CD4-positive, alpha-beta T cell treated with Interleukin-21 for 1 hour (primary cell): Measurements from ENCODE around the gene PARP12.

ENCODE experiments used
- DNase-seq: peaks from one replicate; pipeline ENCODE4 v3.0.0-alpha.2; 2020

PARP12 gene

DNA sequence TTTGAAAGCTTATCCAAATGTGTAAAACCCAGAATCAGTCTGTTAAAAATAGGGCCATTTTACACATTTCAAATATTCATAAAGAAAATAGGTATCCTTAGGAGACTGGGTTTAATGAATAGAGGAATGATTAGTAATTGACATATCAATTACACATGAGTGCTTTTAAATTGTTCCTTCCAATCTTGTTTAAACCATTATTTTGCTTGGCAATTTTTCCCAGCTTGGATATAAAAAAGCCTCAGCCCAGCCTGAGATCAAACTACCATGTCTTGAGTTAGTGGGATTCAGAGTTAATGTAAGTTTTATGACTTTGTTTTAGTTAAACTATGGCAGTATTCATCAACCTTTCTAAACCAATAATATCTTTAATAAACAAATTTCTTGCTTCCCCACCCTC, 28.3 kb downstream of the PARP12 start:
- DNase-seq = no peak

DNA sequence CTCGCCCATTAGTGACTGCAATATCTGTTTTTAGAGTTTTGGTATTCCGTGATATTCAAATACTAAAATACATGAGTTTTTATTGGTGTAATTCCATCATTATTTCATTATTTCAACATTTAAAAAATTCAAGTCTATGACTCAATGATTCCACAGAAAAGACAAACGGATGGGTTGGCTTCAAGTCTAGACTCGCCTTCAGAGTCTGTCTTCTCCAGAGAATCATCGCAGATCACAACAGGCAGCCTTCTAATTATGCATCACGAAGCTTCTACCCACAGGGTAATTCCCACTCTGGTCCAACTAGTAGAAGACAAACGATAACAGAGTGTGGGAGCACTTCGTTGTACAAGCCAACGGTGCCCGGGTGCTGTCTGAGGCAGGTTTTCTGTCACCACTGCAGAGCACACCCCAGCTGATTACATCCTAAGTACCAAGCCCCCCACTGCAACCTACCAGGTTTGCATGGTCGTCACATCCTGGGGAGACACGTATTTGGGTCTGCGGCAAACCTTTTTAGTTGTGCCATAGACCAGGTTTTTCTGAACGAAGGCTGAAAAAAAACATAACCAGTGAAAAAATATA, 28.9 kb downstream of the PARP12 start:
- no peak for DNase-seq

GRCh38 chr7:140033036-140033435, 29.7 kb downstream of the PARP12 start:
- no peak for DNase-seq

- DNase-seq = no peak
Observed at GRCh38 chr7:140031364-140031763, 31.4 kb downstream of the PARP12 start.

DNA sequence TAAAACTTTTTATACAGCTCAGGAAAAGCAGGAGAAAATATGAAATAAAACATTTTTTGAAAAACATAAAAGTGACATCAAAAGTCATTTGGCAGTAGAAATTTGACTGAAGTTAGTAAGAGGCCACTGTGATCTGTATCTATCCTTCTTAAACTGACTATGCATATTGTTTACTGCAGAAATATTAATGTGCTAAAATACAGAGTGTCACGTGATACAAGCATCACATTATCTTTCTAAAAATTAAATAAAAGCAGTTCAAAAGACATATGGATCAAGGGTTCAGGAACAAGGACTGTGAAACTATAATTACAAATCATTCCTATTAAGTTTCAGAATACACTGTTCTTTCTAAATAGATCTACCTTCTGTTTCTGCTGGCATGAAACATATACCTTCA, 33.7 kb downstream of the PARP12 start:
- no peak for DNase-seq

DNA sequence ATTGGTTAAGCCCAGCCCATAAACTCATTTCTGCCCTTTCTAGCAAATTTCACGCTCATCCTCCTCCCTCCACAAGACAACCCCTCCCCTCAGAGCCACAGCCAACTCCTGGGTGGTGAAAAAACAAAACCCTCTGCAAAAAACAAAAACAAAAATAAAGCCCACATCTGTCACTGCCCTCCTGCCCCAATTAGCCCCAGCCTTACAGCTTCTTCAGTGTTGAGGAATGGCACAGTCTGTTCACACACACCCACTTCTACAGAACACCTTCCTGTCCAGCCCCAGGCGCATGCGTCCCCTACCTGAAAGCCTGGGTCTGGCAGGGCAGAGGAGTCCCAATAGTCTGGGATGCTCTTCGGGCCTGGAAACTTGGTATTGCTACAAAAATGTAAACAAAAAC, 34.4 kb downstream of the PARP12 start:
- no peak for DNase-seq

GRCh38 chr7:140027858-140028257, 34.9 kb downstream of the PARP12 start:
- no peak for DNase-seq

DNA sequence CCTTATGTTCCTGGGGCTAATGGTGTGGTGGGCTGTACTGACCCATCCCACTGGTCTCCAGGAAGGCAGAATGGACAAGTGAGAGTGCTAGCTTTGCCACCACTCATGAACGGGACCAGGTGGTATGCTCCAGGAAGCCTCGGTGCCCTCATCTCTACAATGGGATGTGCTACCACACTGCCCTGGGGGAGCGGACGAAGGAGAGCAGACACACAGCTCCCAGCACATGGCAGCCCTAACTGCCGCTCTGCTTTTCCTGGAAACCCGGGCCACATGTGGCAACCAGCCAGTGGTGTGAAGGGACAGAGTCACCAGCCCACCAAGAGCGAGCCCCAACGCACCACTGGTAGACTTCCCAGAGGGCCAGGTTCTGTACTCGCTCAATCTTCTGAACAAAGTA, 35.8 kb downstream of the PARP12 start:
- DNase-seq = no peak

- DNase-seq = no peak
Observed at GRCh38 chr7:140025814-140026433, 36.8 kb downstream of the PARP12 start.

DNA sequence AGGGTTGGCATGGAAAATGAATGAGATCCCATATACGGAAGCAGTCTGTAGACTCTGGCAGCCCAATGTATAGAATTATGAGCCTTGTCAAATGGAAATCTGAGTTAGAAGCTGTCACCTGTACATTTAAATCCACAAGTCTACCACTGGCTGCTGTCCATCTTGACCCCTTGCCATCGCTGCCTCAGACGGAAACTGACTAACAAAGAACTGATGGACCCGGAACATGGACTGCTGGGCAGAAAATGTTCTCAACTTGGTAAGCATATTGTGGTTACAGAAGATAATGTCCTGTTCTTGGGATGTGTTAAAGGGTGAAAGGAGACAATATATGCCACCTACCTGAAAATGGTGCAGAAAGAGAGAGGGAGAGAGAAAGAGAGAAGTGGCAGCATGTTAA, 37.5 kb downstream of the PARP12 start:
- DNase-seq = no peak

DNA sequence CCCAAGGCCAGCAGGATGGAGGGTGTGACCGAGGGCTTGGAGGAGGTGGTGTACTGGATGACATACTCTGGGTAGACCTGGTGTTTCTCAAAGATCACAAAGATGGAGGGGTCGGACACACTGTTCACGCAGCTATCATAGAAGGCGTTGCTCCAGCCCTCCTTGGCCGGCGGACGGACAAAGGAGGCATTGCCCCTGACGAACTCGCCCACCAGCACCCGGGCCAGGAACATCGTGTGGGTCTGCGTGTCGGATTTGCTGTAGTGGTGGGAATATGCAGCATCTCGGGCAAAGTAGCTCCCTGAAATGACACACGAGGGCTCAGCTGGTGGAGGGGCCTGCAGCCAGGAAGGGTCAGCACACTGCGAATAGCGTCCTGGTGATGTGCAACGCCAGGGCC, 38.2 kb downstream of the PARP12 start:
- DNase-seq = no peak

DNA sequence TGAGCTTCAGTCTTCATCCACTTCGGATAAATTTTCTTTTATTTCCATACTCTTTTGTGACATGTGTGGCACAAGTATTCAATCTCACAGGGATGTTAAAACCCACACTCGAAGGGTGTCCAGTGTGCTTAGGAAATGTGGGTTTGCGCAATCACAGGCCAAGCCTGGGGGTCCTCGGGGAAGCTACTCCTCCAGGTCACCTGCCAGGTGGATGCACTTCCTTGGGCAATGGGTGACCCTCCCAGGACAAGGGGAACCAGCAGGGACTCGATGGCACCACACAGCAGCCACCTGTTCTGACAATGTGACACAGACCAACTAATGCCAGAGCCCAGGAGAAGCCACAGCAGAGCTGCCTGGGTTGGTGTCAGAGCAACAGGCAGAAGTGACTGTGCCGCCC, 39.0 kb downstream of the PARP12 start:
- no peak for DNase-seq

- DNase-seq = no peak
Observed at GRCh38 chr7:140022582-140023211, 40.1 kb downstream of the PARP12 start.

- no peak for DNase-seq
Observed at GRCh38 chr7:140021603-140022002, 41.1 kb downstream of the PARP12 start.

- no peak for DNase-seq
Observed at GRCh38 chr7:140019606-140020005, 43.1 kb downstream of the PARP12 start.

DNA sequence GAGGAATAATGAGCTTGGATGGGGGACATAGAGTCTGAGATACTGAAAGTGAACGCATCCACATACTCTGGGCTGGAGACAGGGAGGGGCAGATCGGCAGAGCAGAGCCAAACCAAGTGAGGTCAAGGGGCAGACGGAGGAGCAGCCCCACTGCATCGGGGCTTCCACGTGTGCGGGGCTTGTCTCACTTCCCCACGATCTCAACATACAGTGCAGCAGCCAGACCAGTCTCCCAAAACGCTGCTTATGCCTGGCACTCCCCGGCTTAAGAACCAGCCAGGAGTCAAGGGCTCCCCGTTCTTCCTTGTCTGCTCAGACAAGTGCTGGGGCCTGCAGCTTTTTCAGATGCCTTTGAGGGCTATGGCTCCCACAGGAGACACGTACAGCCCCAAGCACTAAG, 43.6 kb downstream of the PARP12 start:
- DNase-seq = no peak

- DNase-seq = no peak
Observed at GRCh38 chr7:140018125-140019043, 44.4 kb downstream of the PARP12 start.

- DNase-seq = no peak
Observed at GRCh38 chr7:140017543-140017942, 45.2 kb downstream of the PARP12 start.

- no peak for DNase-seq
Observed at GRCh38 chr7:140017034-140017433, 45.7 kb downstream of the PARP12 start.

GRCh38 chr7:140016540-140016939, 46.2 kb downstream of the PARP12 start:
- no peak for DNase-seq

DNA sequence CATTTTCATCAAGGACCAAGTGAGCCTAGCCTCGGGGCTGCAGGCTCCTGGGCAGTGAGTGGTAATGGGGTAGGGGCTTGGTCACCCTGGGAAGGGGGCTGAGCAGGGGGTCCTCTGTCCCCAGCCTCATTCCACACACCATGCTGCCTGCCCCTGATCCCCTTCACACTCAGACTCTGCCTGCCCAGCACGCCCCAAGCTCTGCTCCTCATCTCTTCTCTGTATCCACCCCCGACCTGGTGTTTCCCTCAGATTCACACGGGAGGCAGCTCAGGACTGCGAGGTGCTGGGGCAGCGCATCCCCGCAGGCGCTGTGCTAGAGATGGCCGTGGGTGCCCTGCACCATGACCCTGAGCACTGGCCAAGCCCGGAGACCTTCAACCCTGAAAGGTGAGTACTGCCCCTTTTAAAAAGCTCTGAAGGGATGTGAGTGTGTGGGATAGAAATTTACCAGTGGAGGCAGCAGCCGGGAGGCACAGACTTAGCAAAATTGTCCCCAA, 47.2 kb downstream of the PARP12 start:
- no peak for DNase-seq

DNA sequence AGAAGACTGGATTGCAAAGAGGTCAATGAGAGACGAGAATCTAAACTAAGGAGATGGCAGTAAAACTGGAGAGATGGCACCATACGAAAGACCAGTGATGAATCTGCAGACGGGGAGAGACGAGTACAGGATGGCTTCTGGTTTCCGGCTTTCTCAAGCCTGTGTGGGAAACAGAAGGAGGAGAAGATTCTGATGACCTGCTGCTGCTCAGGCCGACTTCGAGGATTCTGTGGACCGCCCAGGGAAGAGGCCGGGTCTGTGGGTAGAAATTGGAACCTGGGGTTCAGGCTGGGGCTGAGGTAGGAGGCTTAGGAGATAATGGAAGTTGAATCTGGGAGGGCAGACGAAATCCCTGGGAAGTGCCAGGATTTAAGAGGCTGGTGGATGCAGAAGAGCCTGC, 48.6 kb downstream of the PARP12 start:
- no peak for DNase-seq

DNA sequence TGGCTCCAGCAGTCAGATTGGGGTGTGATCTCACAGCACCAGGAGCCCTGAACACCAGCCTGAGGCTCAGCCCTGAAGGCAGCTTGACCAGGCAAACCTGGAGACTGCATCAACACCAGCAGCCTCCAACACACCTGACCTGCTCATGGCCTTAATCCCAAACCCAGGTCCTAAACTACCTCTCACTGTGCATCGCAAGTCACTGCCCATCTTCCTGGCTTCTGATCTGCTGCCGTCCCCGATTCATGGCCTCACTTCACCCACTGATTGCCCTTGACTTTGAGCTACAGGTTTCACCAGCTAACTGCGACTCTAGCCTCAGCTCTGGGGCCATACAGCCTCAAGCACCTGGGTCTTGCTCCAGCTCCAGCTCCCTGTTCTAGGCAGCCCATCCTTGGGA, 49.1 kb downstream of the PARP12 start:
- no peak for DNase-seq
